Small intestine (tissue), 7 donors: Measurements from ENCODE around the gene ZNF330. TPM values are rescaled to one million over a fixed set of nuclear protein-coding genes. Genes with fewer than 3 reads are reported as not detected.
"Not testable (repeated sequence)": the region's sequence is repeated elsewhere in the genome, so short reads cannot be mapped to it uniquely, and the experiment has no call there.

ENCODE experiments used
- DNase-seq, 2 donors: peaks; one replicate each; pipeline versions ENCODE4 v3.0.0 to v3.0.0-alpha.2; 2013
- FAIRE-seq: peaks from 2 replicates; lab custom pipeline; 2012; peaks lifted over from hg19 to GRCh38; lab: Jason Lieb, UNC
- H3K27ac ChIP-seq, 3 donors: one replicate each; pipeline ENCODE4 v1.5.1; 2013; ENCODE audit warnings: low read length in 2 of 3, mild to moderate bottlenecking in 2 of 3, control low read depth in 1 of 3, inconsistent platforms in 1 of 3, low read depth in 1 of 3, moderate library complexity in 1 of 3
- H3K27me3 ChIP-seq, 3 donors: one replicate each; pipeline ENCODE4 v1.6.1; 2013; ENCODE audit warnings: low read length in 3 of 3, inconsistent platforms in 1 of 3; ENCODE audit not compliant: control insufficient read depth in 3 of 3, insufficient read depth in 3 of 3
- H3K36me3 ChIP-seq, 3 donors: one replicate each; pipeline ENCODE4 v1.6.1; 2013; ENCODE audit warnings: low read length in 3 of 3, inconsistent platforms in 1 of 3, low read depth in 1 of 3, mild to moderate bottlenecking in 1 of 3, moderate library complexity in 1 of 3; ENCODE audit not compliant: control insufficient read depth in 3 of 3, insufficient read depth in 2 of 3
- H3K4me1 ChIP-seq, 3 donors: one replicate each; pipeline ENCODE4 v1.6.1; 2013; ENCODE audit warnings: low read length in 2 of 3, inconsistent platforms in 1 of 3, low read depth in 1 of 3, mild to moderate bottlenecking in 1 of 3, moderate library complexity in 1 of 3; ENCODE audit not compliant: control insufficient read depth in 3 of 3, insufficient read depth in 2 of 3
- H3K4me3 ChIP-seq, 3 donors: one replicate each; pipeline ENCODE4 v1.5.1; 2013; ENCODE audit warnings: low read length in 3 of 3, control low read depth in 1 of 3, inconsistent platforms in 1 of 3, low read depth in 1 of 3, mild to moderate bottlenecking in 1 of 3, moderate library complexity in 1 of 3
- H3K9me3 ChIP-seq, 2 donors: one replicate each; pipeline ENCODE4 v1.6.1; 2013; ENCODE audit warnings: low read depth in 1 of 2, low read length in 1 of 2; ENCODE audit not compliant: control insufficient read depth in 2 of 2, insufficient read depth in 1 of 2
- WGBS, 3 donors: extraction: QIAGEN DNeasy Blood & Tissue Kit; methylation state at CpG; one replicate each; pipeline ENCODE4 v1.1.7; 2013; 5-methylcytosine and 5-hydroxymethylcytosine counted together
- polyA plus RNA-seq, 4 donors: library from polyadenylated mRNA; stranded (reverse) in 3 of 4; unstranded in 1 of 4; fragments of 200-250 nt in 3 of 4; fragments of 120-200 nt in 1 of 4; gene quantifications; one replicate each; pipeline versions ENCODE4 v1.2.1 to v1.2.3, GENCODE V29; 2013
- donor health status: healthy with polysubstance abuse.
- donor health status: control.
- donor health status: control.
- donor health status: Bipolar disorder and iron deficiency.
- donor health status: healthy.

Gene ZNF330
- polyA plus RNA-seq, 4 donors: 17.9 to 46.7 (median 23.9) TPM

- DNase-seq (no peak), FAIRE-seq (no peak)
- WGBS, 3 donors: 91 to 96% (median 94%) methylated on average over 7 of the region's 7 CpGs
- H3K9me3 ChIP-seq: no peaks in the 10 kb centered on the region
- no peaks in the 10 kb centered on the region for H3K36me3 ChIP-seq
- peaks cover 0 to 5% (median 3%) of the 10 kb centered on the region in 3 donors for H3K4me1 ChIP-seq
- H3K27ac ChIP-seq: no peak overlapping the region
- H3K27me3 ChIP-seq: no peaks in the 10 kb centered on the region
- H3K4me3 ChIP-seq: peak overlapping the region in 2 of 3 donors; percentile 93 to 97
These were observed 424 bp upstream of the ZNF330 start for GRCh38 chr4:141220271-141220670.

GRCh38 chr4:141223418-141223817, 2.7 kb downstream of the ZNF330 start:
- DNase-seq (peak; percentile 21 to 32), FAIRE-seq (no peak)
- WGBS, 3 donors: 66 to 81% (median 81%) methylated on average over 1 of the region's 1 CpG
- H3K36me3 ChIP-seq: peaks cover 0 to 3% (median 0%) of the 10 kb centered on the region in 3 donors
- no peak overlapping the region for H3K27ac ChIP-seq
- no peak overlapping the region for H3K4me3 ChIP-seq
- no peaks in the 10 kb centered on the region for H3K9me3 ChIP-seq
- no peaks in the 10 kb centered on the region for H3K27me3 ChIP-seq
- peaks cover 0 to 5% (median 3%) of the 10 kb centered on the region in 3 donors for H3K4me1 ChIP-seq

- 94 to 95% (median 94%) methylated on average over 5 of the region's 5 CpGs for WGBS, 3 donors
- DNase-seq, H3K4me1 ChIP-seq, FAIRE-seq, H3K27ac ChIP-seq, H3K27me3 ChIP-seq, H3K4me3 ChIP-seq, H3K9me3 ChIP-seq: not testable (repeated sequence)
- H3K36me3 ChIP-seq: peaks cover 3 to 13% (median 5%) of the 10 kb centered on the region in 3 donors
These were observed 6.6 kb downstream of the ZNF330 start for GRCh38 chr4:141227280-141227679.

GRCh38 chr4:141229408-141230101, 8.9 kb downstream of the ZNF330 start:
- no peaks in the 10 kb centered on the region for H3K4me1 ChIP-seq
- H3K36me3 ChIP-seq: peaks cover 5 to 13% (median 7%) of the 10 kb centered on the region in 3 donors
- no peak for DNase-seq
- no peaks in the 10 kb centered on the region for H3K9me3 ChIP-seq
- no peak for FAIRE-seq
- H3K4me3 ChIP-seq: no peak overlapping the region
- no peak overlapping the region for H3K27ac ChIP-seq
- H3K27me3 ChIP-seq: no peaks in the 10 kb centered on the region
- 86 to 94% (median 92%) methylated on average over 5 of the region's 5 CpGs for WGBS, 3 donors

GRCh38 chr4:141233673-141234072, 13.0 kb downstream of the ZNF330 start:
- Histone ChIP-seq H3K4me3 (no peak overlapping the region), H3K27ac (no peak overlapping the region), H3K27me3 (no peaks in the 10 kb centered on the region), H3K36me3 (peaks cover 5 to 16% (median 11%) of the 10 kb centered on the region in 3 donors), H3K9me3 (no peaks in the 10 kb centered on the region), H3K4me1 (no peaks in the 10 kb centered on the region)
- DNase-seq: no peak
- no peak for FAIRE-seq
- WGBS, 3 donors: 90 to 94% (median 93%) methylated on average over 3 of the region's 3 CpGs

- FAIRE-seq: no peak
- H3K27ac ChIP-seq: no peak overlapping the region
- H3K36me3 ChIP-seq: peaks cover 2 to 6% (median 6%) of the 10 kb centered on the region in 3 donors
- no peaks in the 10 kb centered on the region for H3K27me3 ChIP-seq
- WGBS, 3 donors: 63 to 70% (median 66%) methylated on average over 3 of the region's 3 CpGs
- no peaks in the 10 kb centered on the region for H3K4me1 ChIP-seq
- no peaks in the 10 kb centered on the region for H3K9me3 ChIP-seq
- no peak overlapping the region for H3K4me3 ChIP-seq
- DNase-seq: no peak
These were observed 17.5 kb downstream of the ZNF330 start for GRCh38 chr4:141238186-141238585.

GRCh38 chr4:141240259-141240658, 19.6 kb downstream of the ZNF330 start:
- H3K4me1 ChIP-seq: no peaks in the 10 kb centered on the region
- H3K9me3 ChIP-seq: no peaks in the 10 kb centered on the region
- 61 to 77% (median 74%) methylated on average over 3 of the region's 3 CpGs for WGBS, 3 donors
- no peak overlapping the region for H3K27ac ChIP-seq
- H3K36me3 ChIP-seq: no peaks in the 10 kb centered on the region
- no peak overlapping the region for H3K4me3 ChIP-seq
- no peaks in the 10 kb centered on the region for H3K27me3 ChIP-seq
- FAIRE-seq (no peak), DNase-seq (no peak)

- H3K27ac ChIP-seq: no peak overlapping the region
- no peaks in the 10 kb centered on the region for H3K4me1 ChIP-seq
- FAIRE-seq: no peak
- H3K27me3 ChIP-seq: no peaks in the 10 kb centered on the region
- no peak for DNase-seq
- 51 to 68% (median 53%) methylated on average over 2 of the region's 2 CpGs for WGBS, 3 donors
- H3K4me3 ChIP-seq: no peak overlapping the region
- no peaks in the 10 kb centered on the region for H3K36me3 ChIP-seq
- no peaks in the 10 kb centered on the region for H3K9me3 ChIP-seq
These were observed 20.0 kb downstream of the ZNF330 start for GRCh38 chr4:141240671-141241070.
